ENCODE results near the gene RSL1D1.

DNA sequence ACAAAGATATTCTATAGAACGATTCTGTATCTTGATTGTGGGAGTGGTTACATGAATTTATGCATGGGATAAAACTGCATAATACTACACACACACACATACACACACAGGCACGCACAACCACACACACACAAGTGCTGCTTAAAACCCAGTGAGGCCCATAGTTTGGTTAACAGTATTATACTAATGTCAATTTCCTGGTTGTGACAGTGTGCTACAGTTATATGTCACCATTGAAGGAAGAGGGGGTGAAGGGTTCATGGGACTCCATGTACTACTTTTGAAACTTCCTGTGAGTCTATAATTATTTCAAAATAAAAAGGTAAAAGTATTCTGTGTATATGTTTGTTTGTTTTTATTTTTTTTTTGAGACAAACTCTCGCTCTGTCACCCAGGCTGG is 62.4 kb downstream of the RSL1D1 start:
- TF ChIP-seq, protein P1, sequence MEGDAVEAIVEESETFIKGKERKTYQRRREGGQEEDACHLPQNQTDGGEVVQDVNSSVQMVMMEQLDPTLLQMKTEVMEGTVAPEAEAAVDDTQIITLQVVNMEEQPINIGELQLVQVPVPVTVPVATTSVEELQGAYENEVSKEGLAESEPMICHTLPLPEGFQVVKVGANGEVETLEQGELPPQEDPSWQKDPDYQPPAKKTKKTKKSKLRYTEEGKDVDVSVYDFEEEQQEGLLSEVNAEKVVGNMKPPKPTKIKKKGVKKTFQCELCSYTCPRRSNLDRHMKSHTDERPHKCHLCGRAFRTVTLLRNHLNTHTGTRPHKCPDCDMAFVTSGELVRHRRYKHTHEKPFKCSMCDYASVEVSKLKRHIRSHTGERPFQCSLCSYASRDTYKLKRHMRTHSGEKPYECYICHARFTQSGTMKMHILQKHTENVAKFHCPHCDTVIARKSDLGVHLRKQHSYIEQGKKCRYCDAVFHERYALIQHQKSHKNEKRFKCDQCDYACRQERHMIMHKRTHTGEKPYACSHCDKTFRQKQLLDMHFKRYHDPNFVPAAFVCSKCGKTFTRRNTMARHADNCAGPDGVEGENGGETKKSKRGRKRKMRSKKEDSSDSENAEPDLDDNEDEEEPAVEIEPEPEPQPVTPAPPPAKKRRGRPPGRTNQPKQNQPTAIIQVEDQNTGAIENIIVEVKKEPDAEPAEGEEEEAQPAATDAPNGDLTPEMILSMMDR (IDR thresholded peaks at IDR 0.05; ENCODE audit: insufficient read depth, low read length), result no peak
- TF ChIP-seq POLR2AphosphoS5 (IDR thresholded peaks at IDR 0.05; ENCODE audit: low read depth) (no peak), SPI1 (IDR thresholded peaks at IDR 0.05; ENCODE audit: borderline replicate concordance, low read depth) (no peak)
- TF ChIP-seq, protein P2, sequence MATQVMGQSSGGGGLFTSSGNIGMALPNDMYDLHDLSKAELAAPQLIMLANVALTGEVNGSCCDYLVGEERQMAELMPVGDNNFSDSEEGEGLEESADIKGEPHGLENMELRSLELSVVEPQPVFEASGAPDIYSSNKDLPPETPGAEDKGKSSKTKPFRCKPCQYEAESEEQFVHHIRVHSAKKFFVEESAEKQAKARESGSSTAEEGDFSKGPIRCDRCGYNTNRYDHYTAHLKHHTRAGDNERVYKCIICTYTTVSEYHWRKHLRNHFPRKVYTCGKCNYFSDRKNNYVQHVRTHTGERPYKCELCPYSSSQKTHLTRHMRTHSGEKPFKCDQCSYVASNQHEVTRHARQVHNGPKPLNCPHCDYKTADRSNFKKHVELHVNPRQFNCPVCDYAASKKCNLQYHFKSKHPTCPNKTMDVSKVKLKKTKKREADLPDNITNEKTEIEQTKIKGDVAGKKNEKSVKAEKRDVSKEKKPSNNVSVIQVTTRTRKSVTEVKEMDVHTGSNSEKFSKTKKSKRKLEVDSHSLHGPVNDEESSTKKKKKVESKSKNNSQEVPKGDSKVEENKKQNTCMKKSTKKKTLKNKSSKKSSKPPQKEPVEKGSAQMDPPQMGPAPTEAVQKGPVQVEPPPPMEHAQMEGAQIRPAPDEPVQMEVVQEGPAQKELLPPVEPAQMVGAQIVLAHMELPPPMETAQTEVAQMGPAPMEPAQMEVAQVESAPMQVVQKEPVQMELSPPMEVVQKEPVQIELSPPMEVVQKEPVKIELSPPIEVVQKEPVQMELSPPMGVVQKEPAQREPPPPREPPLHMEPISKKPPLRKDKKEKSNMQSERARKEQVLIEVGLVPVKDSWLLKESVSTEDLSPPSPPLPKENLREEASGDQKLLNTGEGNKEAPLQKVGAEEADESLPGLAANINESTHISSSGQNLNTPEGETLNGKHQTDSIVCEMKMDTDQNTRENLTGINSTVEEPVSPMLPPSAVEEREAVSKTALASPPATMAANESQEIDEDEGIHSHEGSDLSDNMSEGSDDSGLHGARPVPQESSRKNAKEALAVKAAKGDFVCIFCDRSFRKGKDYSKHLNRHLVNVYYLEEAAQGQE (IDR thresholded peaks at IDR 0.05; ENCODE audit: insufficient replicate concordance, low read depth), result no peak
